T-helper 1 cell treated with Interleukin-12 subunit alpha and Interleukin-12 subunit beta and Interleukin-4 antibody, amounts not matched to agents 30 μg/mL and 1 μg/mL, for 36 hours (primary cell): ENCODE data around the gene HDAC11.

Source experiments
- H3K27ac Mint-ChIP-seq: one replicate; pipeline ENCODE4 v1.8.0; 2021; ENCODE audit warnings: mild to moderate bottlenecking, mixed read lengths
- H3K27me3 Mint-ChIP-seq: one replicate; pipeline ENCODE4 v1.8.0; 2021; ENCODE audit warnings: low read depth, mixed read lengths
- H3K36me3 Mint-ChIP-seq: one replicate; pipeline ENCODE4 v1.8.0; 2021; ENCODE audit warnings: low read depth, mixed read lengths
- H3K4me1 Mint-ChIP-seq: one replicate; pipeline ENCODE4 v1.8.0; 2021; ENCODE audit warnings: low read depth, mixed read lengths
- H3K4me3 Mint-ChIP-seq: one replicate; pipeline ENCODE4 v1.8.0; 2021; ENCODE audit warnings: mild to moderate bottlenecking, moderate library complexity, mixed read lengths
- H3K9me3 Mint-ChIP-seq: one replicate; pipeline ENCODE4 v1.8.0; 2021; ENCODE audit warnings: mixed read lengths

Gene HDAC11

GRCh38 chr3:13550791-13551360 is 70.8 kb downstream of the HDAC11 start:
- Mint-ChIP-seq H3K27ac (no peak overlapping the region), H3K9me3 (no peaks in the 10 kb centered on the region), H3K36me3 (peaks cover 3% of the 10 kb centered on the region), H3K27me3 (peaks cover 52% of the 10 kb centered on the region), H3K4me3 (no peak overlapping the region), H3K4me1 (peaks cover 8% of the 10 kb centered on the region)

- H3K27ac Mint-ChIP-seq, result no peak overlapping the region
- peaks cover 42% of the 10 kb centered on the region for H3K27me3 Mint-ChIP-seq
- no peaks in the 10 kb centered on the region for H3K9me3 Mint-ChIP-seq
- peaks cover 7% of the 10 kb centered on the region for H3K4me1 Mint-ChIP-seq
- H3K36me3 Mint-ChIP-seq, result peaks cover 3% of the 10 kb centered on the region
- no peak overlapping the region for H3K4me3 Mint-ChIP-seq
These were observed 72.9 kb downstream of the HDAC11 start for GRCh38 chr3:13552857-13553652.

GRCh38 chr3:13553686-13554085 is 73.6 kb downstream of the HDAC11 start:
- Mint-ChIP-seq H3K27me3 (peaks cover 41% of the 10 kb centered on the region), H3K27ac (no peak overlapping the region), H3K9me3 (no peaks in the 10 kb centered on the region), H3K4me1 (peaks cover 4% of the 10 kb centered on the region), H3K4me3 (no peak overlapping the region), H3K36me3 (peaks cover 3% of the 10 kb centered on the region)

- no peaks in the 10 kb centered on the region for H3K4me1 Mint-ChIP-seq
- H3K9me3 Mint-ChIP-seq, result no peaks in the 10 kb centered on the region
- no peak overlapping the region for H3K27ac Mint-ChIP-seq
- no peak overlapping the region for H3K4me3 Mint-ChIP-seq
- H3K27me3 Mint-ChIP-seq, result peaks cover 45% of the 10 kb centered on the region
- no peaks in the 10 kb centered on the region for H3K36me3 Mint-ChIP-seq
These were observed 75.6 kb downstream of the HDAC11 start for GRCh38 chr3:13555753-13556152.
